HG02852 (cell line): ENCODE data around the gene VAV3.
"Not testable (repeated sequence)": the region's sequence is repeated elsewhere in the genome, so short reads cannot be mapped to it uniquely, and the experiment has no call there.

Experiments used
- ATAC-seq: cut with Tn5 transposase; IDR thresholded peaks from one replicate; pipeline ENCODE4 v1.9.1; 2021; ENCODE audit warnings: mild to moderate bottlenecking, moderate library complexity; ENCODE audit not compliant: unreplicated experiment

Gene VAV3

GRCh38 chr1:107895403-107896191, 69.4 kb downstream of the VAV3 start:
- ATAC-seq = no peak

- ATAC-seq = no peak
Observed at GRCh38 chr1:107894605-107895004, 70.4 kb downstream of the VAV3 start.

- not testable (repeated sequence) for ATAC-seq
Observed at GRCh38 chr1:107893350-107893749, 71.6 kb downstream of the VAV3 start.

GRCh38 chr1:107889524-107889923, 75.5 kb downstream of the VAV3 start:
- ATAC-seq = no peak

GRCh38 chr1:107883562-107883961, 81.4 kb downstream of the VAV3 start:
- no peak for ATAC-seq

- ATAC-seq = no peak
Observed at GRCh38 chr1:107879927-107880326, 85.1 kb downstream of the VAV3 start.

- ATAC-seq = no peak
Observed at GRCh38 chr1:107879346-107879745, 85.6 kb downstream of the VAV3 start.

- no peak for ATAC-seq
Observed at GRCh38 chr1:107877745-107878144, 87.2 kb downstream of the VAV3 start.

GRCh38 chr1:107877092-107877491, 87.9 kb downstream of the VAV3 start:
- no peak for ATAC-seq

- no peak for ATAC-seq
Observed at GRCh38 chr1:107875689-107876088, 89.3 kb downstream of the VAV3 start.

- no peak for ATAC-seq
Observed at GRCh38 chr1:107874221-107874620, 90.8 kb downstream of the VAV3 start.

- no peak for ATAC-seq
Observed at GRCh38 chr1:107871687-107872395, 93.1 kb downstream of the VAV3 start.

- no peak for ATAC-seq
Observed at GRCh38 chr1:107871259-107871658, 93.7 kb downstream of the VAV3 start.

- no peak for ATAC-seq
Observed at GRCh38 chr1:107870696-107871095, 94.3 kb downstream of the VAV3 start.

- ATAC-seq = no peak
Observed at GRCh38 chr1:107867897-107868296, 97.1 kb downstream of the VAV3 start.

GRCh38 chr1:107867422-107867821, 97.6 kb downstream of the VAV3 start:
- ATAC-seq = no peak

GRCh38 chr1:107866870-107867269, 98.1 kb downstream of the VAV3 start:
- no peak for ATAC-seq

GRCh38 chr1:107865627-107866026, 99.4 kb downstream of the VAV3 start:
- ATAC-seq = no peak

- ATAC-seq = no peak
Observed at GRCh38 chr1:107863342-107863741, 101.6 kb downstream of the VAV3 start.

- ATAC-seq = no peak
Observed at GRCh38 chr1:107862064-107862463, 102.9 kb downstream of the VAV3 start.

- no peak for ATAC-seq
Observed at GRCh38 chr1:107858323-107858722, 106.7 kb downstream of the VAV3 start.

GRCh38 chr1:107851418-107851817, 113.6 kb downstream of the VAV3 start:
- ATAC-seq = no peak
